HG03280 (cell line): ENCODE measurements around the gene HOXD13.

Experiments
- ATAC-seq: cut with Tn5 transposase; IDR thresholded peaks from one replicate; pipeline ENCODE4 v1.9.1; 2021; ENCODE audit warnings: mild to moderate bottlenecking, moderate library complexity; ENCODE audit not compliant: unreplicated experiment

The HOXD13 gene

GRCh38 chr2:176118601-176119339 lies 26.2 kb downstream of the HOXD13 start:
- no peak for ATAC-seq

GRCh38 chr2:176120364-176121189 lies 28.1 kb downstream of the HOXD13 start:
- ATAC-seq = no peak

- no peak for ATAC-seq
Measured at GRCh38 chr2:176121190-176122051, 28.9 kb downstream of the HOXD13 start.

GRCh38 chr2:176122052-176122682 lies 29.6 kb downstream of the HOXD13 start:
- ATAC-seq = no peak

- ATAC-seq = no peak
Measured at GRCh38 chr2:176122683-176123410, 30.3 kb downstream of the HOXD13 start, which contains the start of gene HOXD9. Gene HOXD9 (plus strand): TSS chr2:176122719. CDS start chr2:176122769, 50 bp downstream.

GRCh38 chr2:176123411-176124109 lies 31.0 kb downstream of the HOXD13 start:
- no peak for ATAC-seq

GRCh38 chr2:176124110-176124946 lies 31.8 kb downstream of the HOXD13 start:
- no peak for ATAC-seq

GRCh38 chr2:176124947-176125771 lies 32.6 kb downstream of the HOXD13 start:
- ATAC-seq = no peak

- ATAC-seq = no peak
Measured at GRCh38 chr2:176125772-176126054, 33.2 kb downstream of the HOXD13 start.

- ATAC-seq = no peak
Measured at GRCh38 chr2:176126929-176127773, 34.6 kb downstream of the HOXD13 start.

- ATAC-seq = no peak
Measured at GRCh38 chr2:176127774-176128072, 35.2 kb downstream of the HOXD13 start.

GRCh38 chr2:176128172-176128981 lies 35.9 kb downstream of the HOXD13 start:
- ATAC-seq = no peak

GRCh38 chr2:176128982-176129796 lies 36.7 kb downstream of the HOXD13 start, which contains the start of gene HOXD8:
Gene HOXD8 (plus strand): TSS chr2:176129705. CDS start chr2:176130367, 662 bp downstream.
- no peak for ATAC-seq

GRCh38 chr2:176129813-176130146 lies 37.3 kb downstream of the HOXD13 start:
- no peak for ATAC-seq

GRCh38 chr2:176130147-176130956 lies 37.8 kb downstream of the HOXD13 start:
- ATAC-seq = no peak
